Measurements from ENCODE around the gene NDC80.

DNA sequence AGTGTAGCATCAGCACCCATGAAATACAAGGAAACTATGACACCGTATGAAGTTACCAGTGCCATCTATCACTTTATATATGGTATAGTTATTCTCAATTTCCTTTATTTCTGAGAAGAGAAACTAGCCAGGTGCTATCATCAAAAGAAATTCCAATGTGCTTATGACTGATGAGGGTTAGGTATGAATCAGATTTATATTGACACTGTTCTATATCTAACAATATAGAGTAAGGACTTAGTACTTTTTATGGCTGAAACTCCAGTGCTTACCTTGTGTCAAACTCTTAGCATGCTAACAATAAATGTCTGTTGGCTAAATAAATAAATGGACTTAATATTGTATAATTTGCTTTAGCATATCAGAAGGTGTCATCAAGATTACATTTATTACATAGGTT, 7.0 kb upstream of the NDC80 start:
- no peak for TF ChIP-seq CTCF (IDR thresholded peaks at IDR 0.05)
- no peak for TF ChIP-seq POLR2AphosphoS5 (IDR thresholded peaks at IDR 0.05)
- TF ChIP-seq EP300 (IDR thresholded peaks at IDR 0.05): no peak
